ENCODE measurements around the gene PALM2AKAP2.

PALM2AKAP2 gene

DNA sequence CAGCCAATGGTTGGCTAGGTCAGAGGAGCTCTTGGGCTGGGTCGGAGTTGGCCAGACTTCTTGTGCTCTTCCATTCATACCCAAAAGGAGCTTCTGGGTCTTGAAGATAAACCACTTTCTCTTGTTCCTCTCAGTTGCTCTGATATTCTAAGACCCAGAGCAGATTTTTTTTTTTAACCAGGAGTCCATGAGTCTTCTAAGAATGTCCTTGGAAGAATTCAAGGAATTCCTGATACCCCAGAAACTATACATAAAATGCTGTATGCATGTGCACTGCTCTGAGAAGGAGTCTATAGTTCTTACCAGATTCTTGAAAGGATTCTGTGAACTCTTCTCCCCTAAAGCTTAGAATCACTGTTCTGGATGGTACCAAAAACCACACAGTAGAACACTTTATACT is 9.9 kb upstream of the PALM2AKAP2 start:
- H3K4me1 ChIP-seq (ENCODE audit: low read depth, poor library complexity, severe bottlenecking) = no peaks in the 10 kb centered on the region
- no peak for TF ChIP-seq CTCF (conservative IDR thresholded peaks at IDR 0.05; ENCODE audit: low read depth, low read length)
- no peak overlapping the region for H3K9ac ChIP-seq
- no peaks in the 10 kb centered on the region for H3K36me3 ChIP-seq (ENCODE audit: insufficient read depth)
- H3K4me3 ChIP-seq (IDR thresholded peaks at IDR 0.05; ENCODE audit: insufficient read depth, low read depth, low read length) = no peak overlapping the region
- no peak overlapping the region for H3K4me2 ChIP-seq
- no peak overlapping the region for H2AFZ ChIP-seq (ENCODE audit: low read depth)
- H3K27ac ChIP-seq = no peak overlapping the region
- H3K27me3 ChIP-seq (ENCODE audit: insufficient read depth, low read depth) = no peaks in the 10 kb centered on the region
- H4K20me1 ChIP-seq (ENCODE audit: insufficient read depth) = no peaks in the 10 kb centered on the region
- no peaks in the 10 kb centered on the region for H3K79me2 ChIP-seq (ENCODE audit: insufficient read depth, low read depth)

DNA sequence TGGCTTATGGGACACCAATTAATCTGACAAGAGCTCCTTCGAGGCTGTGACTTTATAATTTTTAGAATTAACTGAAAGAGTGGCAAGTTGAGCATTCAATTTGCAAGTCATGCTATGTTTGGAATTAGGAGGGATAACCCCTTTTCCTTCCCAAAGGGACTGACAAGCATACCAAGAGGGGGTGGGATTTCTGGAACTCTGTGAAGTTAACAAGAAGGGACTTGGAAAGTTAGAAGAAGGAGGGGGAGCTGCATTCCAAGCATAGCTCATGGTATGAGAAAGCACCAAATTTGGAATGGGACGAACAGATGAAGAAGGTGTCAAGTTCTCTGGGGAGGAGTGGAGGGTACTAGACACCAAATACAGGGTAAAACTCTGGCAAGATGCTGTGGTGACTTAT is 8.9 kb upstream of the PALM2AKAP2 start:
- Histone ChIP-seq H3K79me2 (ENCODE audit: insufficient read depth, low read depth) (no peaks in the 10 kb centered on the region), H3K27ac (no peak overlapping the region), H3K9ac (no peak overlapping the region), H4K20me1 (ENCODE audit: insufficient read depth) (no peaks in the 10 kb centered on the region), H3K4me3 (IDR thresholded peaks at IDR 0.05; ENCODE audit: insufficient read depth, low read depth, low read length) (no peak overlapping the region), H3K36me3 (ENCODE audit: insufficient read depth) (no peaks in the 10 kb centered on the region), H3K27me3 (ENCODE audit: insufficient read depth, low read depth) (no peaks in the 10 kb centered on the region), H2AFZ (ENCODE audit: low read depth) (no peak overlapping the region), H3K4me1 (ENCODE audit: low read depth, poor library complexity, severe bottlenecking) (no peaks in the 10 kb centered on the region), H3K4me2 (no peak overlapping the region)
- TF ChIP-seq CTCF (conservative IDR thresholded peaks at IDR 0.05; ENCODE audit: low read depth, low read length) = no peak

GRCh38 chr9:109771796-109772531 is 8.0 kb upstream of the PALM2AKAP2 start:
- Histone ChIP-seq H3K27me3 (ENCODE audit: insufficient read depth, low read depth) (no peaks in the 10 kb centered on the region), H3K9ac (no peak overlapping the region), H2AFZ (ENCODE audit: low read depth) (no peak overlapping the region), H3K4me2 (no peak overlapping the region), H3K4me1 (ENCODE audit: low read depth, poor library complexity, severe bottlenecking) (peaks cover 4% of the 10 kb centered on the region), H3K79me2 (ENCODE audit: insufficient read depth, low read depth) (no peaks in the 10 kb centered on the region), H3K27ac (no peak overlapping the region), H3K36me3 (ENCODE audit: insufficient read depth) (no peaks in the 10 kb centered on the region), H3K4me3 (IDR thresholded peaks at IDR 0.05; ENCODE audit: insufficient read depth, low read depth, low read length) (no peak overlapping the region), H4K20me1 (ENCODE audit: insufficient read depth) (no peaks in the 10 kb centered on the region)
- TF ChIP-seq CTCF (conservative IDR thresholded peaks at IDR 0.05; ENCODE audit: low read depth, low read length) = no peak

- Histone ChIP-seq H3K9ac (no peak overlapping the region), H3K79me2 (ENCODE audit: insufficient read depth, low read depth) (no peaks in the 10 kb centered on the region), H3K27ac (no peak overlapping the region), H4K20me1 (ENCODE audit: insufficient read depth) (no peaks in the 10 kb centered on the region), H3K27me3 (ENCODE audit: insufficient read depth, low read depth) (no peaks in the 10 kb centered on the region), H3K4me3 (IDR thresholded peaks at IDR 0.05; ENCODE audit: insufficient read depth, low read depth, low read length) (no peak overlapping the region), H3K4me1 (ENCODE audit: low read depth, poor library complexity, severe bottlenecking) (peaks cover 4% of the 10 kb centered on the region), H3K4me2 (no peak overlapping the region), H2AFZ (ENCODE audit: low read depth) (no peak overlapping the region), H3K36me3 (ENCODE audit: insufficient read depth) (no peaks in the 10 kb centered on the region)
- TF ChIP-seq CTCF (conservative IDR thresholded peaks at IDR 0.05; ENCODE audit: low read depth, low read length) = no peak
Observed at GRCh38 chr9:109775516-109775915, 4.5 kb upstream of the PALM2AKAP2 start.
